Lower lobe of right lung (tissue), 2 donors: ENCODE results near the gene ICE1. TPM values are rescaled to one million over a fixed set of nuclear protein-coding genes. Genes with fewer than 3 reads are reported as not detected.
"Not testable (repeated sequence)": the region's sequence is repeated elsewhere in the genome, so short reads cannot be mapped to it uniquely, and the experiment has no call there.

Experiments
- ATAC-seq, 2 donors: fragments of 200-7000 bp; cut with Tn5 transposase; one replicate each; pipeline ENCODE4 v1.9.1; 2020 to 2022; ENCODE audit warnings: mild to moderate bottlenecking in 2 of 2, moderate library complexity in 2 of 2
- DNase-seq: peaks from one replicate; pipeline ENCODE4 v3.0.0-alpha.2; 2020
- H3K27ac ChIP-seq: fragments of 200-600 bp; one replicate; pipeline ENCODE4 v1.8.0; 2022
- H3K27me3 ChIP-seq: fragments of 200-600 bp; one replicate; pipeline ENCODE4 v1.8.0; 2022; ENCODE audit warnings: low read depth
- H3K36me3 ChIP-seq: fragments of 200-600 bp; one replicate; pipeline ENCODE4 v1.8.0; 2022; ENCODE audit warnings: mild to moderate bottlenecking
- H3K4me1 ChIP-seq: fragments of 200-600 bp; one replicate; pipeline ENCODE4 v1.8.0; 2022
- H3K4me3 ChIP-seq: fragments of 200-600 bp; one replicate; pipeline ENCODE4 v1.8.0; 2022; ENCODE audit warnings: mild to moderate bottlenecking
- H3K9me3 ChIP-seq: fragments of 200-600 bp; one replicate; pipeline ENCODE4 v1.8.0; 2022
- intact Hi-C: fragments of 100-400 bp; cut with DNase I; formaldehyde crosslinking; loops from one replicate; pipeline ENCODE4 v1.11.0; 2022
- total RNA-seq: library from RNA; stranded (reverse); fragmentation: NEBNext Ultra II Directional; extraction: Animal tissue kit (Norgen Biotek cat#: 25700); gene quantifications from one replicate; pipeline ENCODE4 v1.2.1, GENCODE V29; 2021
- TF ChIP-seq, protein P1 (sequence below): fragments of 200-600 bp; IDR thresholded peaks from one replicate; pipeline ENCODE4 v1.8.0; 2022; ENCODE audit warnings: antibody characterized with exemption, mild to moderate bottlenecking
- donor health status: DM: no; HTN: yes; CAD: no; lungs with severe emphysema.

ICE1 gene
- total RNA-seq, 1 donor from 2014 or later, result 28.1 TPM

DNA sequence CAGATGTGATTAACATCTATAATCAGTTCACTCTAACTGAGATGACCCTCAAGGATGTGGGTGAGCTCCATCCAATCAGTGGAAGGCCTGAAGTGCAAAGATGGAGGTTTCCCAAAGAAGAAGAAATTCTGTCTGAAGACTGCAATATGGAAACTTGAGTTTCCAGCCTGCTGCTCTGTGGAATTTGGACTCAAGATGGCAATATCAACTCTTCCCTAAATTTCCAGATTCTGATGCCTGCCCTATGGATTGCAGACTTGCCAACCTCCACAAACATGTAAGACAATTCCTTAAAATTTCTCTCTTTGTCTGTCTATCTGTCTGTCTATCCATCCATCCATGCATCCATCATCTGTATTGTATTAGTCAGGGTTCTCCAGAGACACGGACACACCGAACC lies 85.9 kb downstream of the ICE1 start:
- TF ChIP-seq, protein P1, sequence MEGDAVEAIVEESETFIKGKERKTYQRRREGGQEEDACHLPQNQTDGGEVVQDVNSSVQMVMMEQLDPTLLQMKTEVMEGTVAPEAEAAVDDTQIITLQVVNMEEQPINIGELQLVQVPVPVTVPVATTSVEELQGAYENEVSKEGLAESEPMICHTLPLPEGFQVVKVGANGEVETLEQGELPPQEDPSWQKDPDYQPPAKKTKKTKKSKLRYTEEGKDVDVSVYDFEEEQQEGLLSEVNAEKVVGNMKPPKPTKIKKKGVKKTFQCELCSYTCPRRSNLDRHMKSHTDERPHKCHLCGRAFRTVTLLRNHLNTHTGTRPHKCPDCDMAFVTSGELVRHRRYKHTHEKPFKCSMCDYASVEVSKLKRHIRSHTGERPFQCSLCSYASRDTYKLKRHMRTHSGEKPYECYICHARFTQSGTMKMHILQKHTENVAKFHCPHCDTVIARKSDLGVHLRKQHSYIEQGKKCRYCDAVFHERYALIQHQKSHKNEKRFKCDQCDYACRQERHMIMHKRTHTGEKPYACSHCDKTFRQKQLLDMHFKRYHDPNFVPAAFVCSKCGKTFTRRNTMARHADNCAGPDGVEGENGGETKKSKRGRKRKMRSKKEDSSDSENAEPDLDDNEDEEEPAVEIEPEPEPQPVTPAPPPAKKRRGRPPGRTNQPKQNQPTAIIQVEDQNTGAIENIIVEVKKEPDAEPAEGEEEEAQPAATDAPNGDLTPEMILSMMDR, result no peak
- no peak for ATAC-seq

DNA sequence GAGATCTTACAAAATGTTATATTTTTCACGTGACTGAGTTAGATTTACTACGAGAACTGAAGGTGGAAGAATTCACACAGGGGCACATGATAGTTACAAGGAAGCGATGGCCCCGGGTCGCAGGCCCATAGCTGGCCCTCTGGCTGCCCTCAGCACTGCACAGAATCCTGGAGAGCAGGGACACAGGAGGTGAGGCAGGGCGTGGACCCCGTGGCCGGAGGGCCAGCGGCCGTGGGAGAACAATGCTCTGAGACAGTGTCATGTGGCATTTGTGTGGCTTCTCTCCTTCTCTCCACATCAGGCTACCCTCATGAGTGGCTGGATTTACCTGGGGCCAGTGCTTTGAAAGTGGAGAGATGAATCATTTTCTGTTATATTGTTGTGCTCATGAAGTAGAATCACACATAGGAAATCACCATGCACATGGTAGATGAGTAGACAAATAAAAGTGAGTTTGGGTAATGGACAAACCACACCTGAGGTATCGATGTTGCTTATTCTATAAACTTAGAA lies 89.5 kb downstream of the ICE1 start:
- Histone ChIP-seq H3K4me3 (no peak overlapping the region), H3K27ac (no peak overlapping the region), H3K27me3 (no peaks in the 10 kb centered on the region), H3K36me3 (no peaks in the 10 kb centered on the region), H3K4me1 (no peaks in the 10 kb centered on the region), H3K9me3 (no peaks in the 10 kb centered on the region)
- ATAC-seq (no peak), DNase-seq (no peak)
- intact Hi-C loops, result no loop called here
- TF ChIP-seq, protein P1, result no peak

More for the DNA sequence above, 85.9 kb downstream of the ICE1 start:
- intact Hi-C loops, result no loop called here
- H3K4me1 ChIP-seq, result no peaks in the 10 kb centered on the region
- no peaks in the 10 kb centered on the region for H3K27me3 ChIP-seq
- no peak overlapping the region for H3K4me3 ChIP-seq
- H3K36me3 ChIP-seq, result no peaks in the 10 kb centered on the region
- no peak for DNase-seq
- no peaks in the 10 kb centered on the region for H3K9me3 ChIP-seq
- no peak overlapping the region for H3K27ac ChIP-seq

DNA sequence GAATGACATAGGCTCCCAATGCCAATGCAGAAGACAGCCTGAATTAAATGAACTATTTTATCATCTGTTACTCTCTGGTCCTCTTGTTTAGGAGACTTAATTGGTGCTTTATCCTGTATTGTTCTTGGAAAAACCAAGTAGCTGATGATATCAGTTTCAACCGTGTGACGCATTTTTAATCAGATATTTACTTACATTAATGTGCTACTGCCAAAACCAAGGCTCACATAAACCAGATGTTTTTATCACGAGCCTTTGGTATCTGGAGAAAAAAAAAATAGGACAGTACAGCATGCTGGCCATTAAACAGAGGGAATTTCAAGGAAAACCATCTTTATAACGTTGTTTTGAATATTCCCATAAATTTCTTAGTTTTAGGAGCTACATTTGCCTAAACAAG lies 90.1 kb downstream of the ICE1 start:
- Histone ChIP-seq H3K36me3 (no peaks in the 10 kb centered on the region), H3K27me3 (no peaks in the 10 kb centered on the region), H3K4me3 (no peak overlapping the region), H3K27ac (no peak overlapping the region), H3K9me3 (no peaks in the 10 kb centered on the region), H3K4me1 (no peaks in the 10 kb centered on the region)
- DNase-seq (no peak), ATAC-seq (no peak)
- TF ChIP-seq, protein P1, result no peak
- intact Hi-C loops, result no loop called here

DNA sequence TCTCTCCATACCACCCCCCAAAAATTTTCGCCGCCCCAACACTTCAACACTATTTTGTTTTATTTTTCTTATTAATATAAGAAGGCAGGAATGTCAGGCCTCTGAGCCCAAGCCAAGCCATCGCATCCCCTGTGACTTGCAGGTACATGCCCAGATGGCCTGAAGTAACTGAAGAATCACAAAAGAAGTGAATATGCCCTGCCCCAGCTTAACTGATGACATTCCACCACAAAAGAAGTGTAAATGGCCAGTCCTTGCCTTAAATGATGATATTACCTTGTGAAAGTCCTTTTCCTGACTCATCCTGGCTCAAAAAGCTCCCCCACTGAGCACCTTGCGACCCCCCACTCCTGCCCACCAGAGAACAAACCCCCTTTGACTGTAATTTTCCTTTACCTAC lies 98.1 kb downstream of the ICE1 start:
- not testable (repeated sequence) for H3K27me3 ChIP-seq, ATAC-seq

DNA sequence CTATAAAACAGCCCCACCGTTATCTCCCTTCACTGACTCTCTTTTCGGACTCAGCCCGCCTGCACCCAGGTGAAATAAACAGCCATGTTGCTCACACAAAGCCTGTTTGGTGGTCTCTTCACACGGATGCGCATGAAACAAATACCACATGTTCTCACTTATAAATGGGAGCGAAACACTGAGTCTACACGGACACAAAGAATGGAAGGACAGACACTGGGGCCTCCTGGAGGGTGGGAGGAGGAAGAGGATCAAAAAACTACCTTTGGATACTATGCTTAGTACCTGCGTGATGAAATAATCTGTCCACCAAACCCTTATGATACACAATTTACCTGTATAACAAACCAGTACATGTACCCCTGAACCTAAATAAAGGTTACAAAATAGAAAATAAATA lies 98.6 kb downstream of the ICE1 start:
- TF ChIP-seq, protein P1, result no peak
- Histone ChIP-seq H3K9me3 (no peaks in the 10 kb centered on the region), H3K36me3 (no peaks in the 10 kb centered on the region), H3K4me3 (no peak overlapping the region), H3K4me1 (no peaks in the 10 kb centered on the region), H3K27ac (no peak overlapping the region), H3K27me3 (no peaks in the 10 kb centered on the region)
- no peak for ATAC-seq
- DNase-seq, result no peak
- intact Hi-C loops, result no loop called here

More for the DNA sequence above, 98.1 kb downstream of the ICE1 start:
- intact Hi-C loops, H3K36me3 ChIP-seq, H3K4me3 ChIP-seq, H3K9me3 ChIP-seq, H3K27ac ChIP-seq, DNase-seq, H3K4me1 ChIP-seq: not testable (repeated sequence)

- Histone ChIP-seq H3K4me1 (no peaks in the 10 kb centered on the region), H3K27ac (no peak overlapping the region), H3K27me3 (no peaks in the 10 kb centered on the region), H3K36me3 (no peaks in the 10 kb centered on the region), H3K9me3 (no peaks in the 10 kb centered on the region), H3K4me3 (no peak overlapping the region)
- TF ChIP-seq, protein P1, result no peak
- intact Hi-C loops, result no loop called here
- ATAC-seq (no peak), DNase-seq (no peak)
Measured at GRCh38 chr5:5521478-5521877, 99.0 kb downstream of the ICE1 start.
